Lower leg skin (tissue), 3 donors: ENCODE results near the gene CCDC78.

ENCODE experiments used
- CTCF ChIP-seq, 3 donors: fragments of 450-650 bp; IDR thresholded peaks; one replicate each; pipeline ENCODE4 v1.5.1; 2016; ENCODE audit warnings: antibody characterized with exemption in 3 of 3, mild to moderate bottlenecking in 3 of 3, moderate library complexity in 2 of 3
- POLR2A ChIP-seq, 2 donors: fragments of 450-650 bp; IDR thresholded peaks; one replicate each; pipeline ENCODE4 v1.6.1; 2016 to 2017; ENCODE audit warnings: antibody characterized with exemption in 2 of 2, mild to moderate bottlenecking in 1 of 2, moderate library complexity in 1 of 2

- no peak for TF ChIP-seq CTCF (IDR thresholded peaks at IDR 0.05)
- TF ChIP-seq POLR2A (IDR thresholded peaks at IDR 0.05), result no peak
These were observed 44.2 kb upstream of the CCDC78 start for GRCh38 chr16:770411-770810.
